Measurements from ENCODE around the gene TANGO6.

DNA sequence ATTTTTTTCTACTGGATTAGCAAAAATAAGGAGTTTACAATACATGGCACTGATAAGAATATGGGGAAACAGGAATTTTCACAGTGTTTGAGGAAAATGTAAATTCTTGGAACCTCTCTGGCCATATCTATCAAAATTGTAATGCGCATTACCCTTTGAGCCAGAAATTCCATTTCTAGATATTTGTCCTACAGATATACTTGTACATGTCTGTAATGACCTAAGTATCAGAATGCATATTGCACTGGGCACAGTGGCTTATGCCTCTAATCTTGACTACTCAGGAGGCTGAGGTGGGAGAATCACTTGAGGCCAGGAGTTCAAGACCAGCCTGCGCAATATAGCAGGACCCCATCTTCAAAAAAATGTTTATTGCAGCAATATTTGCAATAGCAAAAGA is 236.4 kb downstream of the TANGO6 start:
- TF ChIP-seq, protein P1, sequence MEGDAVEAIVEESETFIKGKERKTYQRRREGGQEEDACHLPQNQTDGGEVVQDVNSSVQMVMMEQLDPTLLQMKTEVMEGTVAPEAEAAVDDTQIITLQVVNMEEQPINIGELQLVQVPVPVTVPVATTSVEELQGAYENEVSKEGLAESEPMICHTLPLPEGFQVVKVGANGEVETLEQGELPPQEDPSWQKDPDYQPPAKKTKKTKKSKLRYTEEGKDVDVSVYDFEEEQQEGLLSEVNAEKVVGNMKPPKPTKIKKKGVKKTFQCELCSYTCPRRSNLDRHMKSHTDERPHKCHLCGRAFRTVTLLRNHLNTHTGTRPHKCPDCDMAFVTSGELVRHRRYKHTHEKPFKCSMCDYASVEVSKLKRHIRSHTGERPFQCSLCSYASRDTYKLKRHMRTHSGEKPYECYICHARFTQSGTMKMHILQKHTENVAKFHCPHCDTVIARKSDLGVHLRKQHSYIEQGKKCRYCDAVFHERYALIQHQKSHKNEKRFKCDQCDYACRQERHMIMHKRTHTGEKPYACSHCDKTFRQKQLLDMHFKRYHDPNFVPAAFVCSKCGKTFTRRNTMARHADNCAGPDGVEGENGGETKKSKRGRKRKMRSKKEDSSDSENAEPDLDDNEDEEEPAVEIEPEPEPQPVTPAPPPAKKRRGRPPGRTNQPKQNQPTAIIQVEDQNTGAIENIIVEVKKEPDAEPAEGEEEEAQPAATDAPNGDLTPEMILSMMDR (IDR thresholded peaks at IDR 0.05), result no peak
- TF ChIP-seq POLR2A (IDR thresholded peaks at IDR 0.05), result no peak
